ENCODE data around the gene MS4A1. TPM values are rescaled to one million over a fixed set of nuclear protein-coding genes. Genes with fewer than 3 reads are reported as not detected.
A peak's percentile ranks its signal among the peaks of the same experiment; 100 is the strongest.

Gene MS4A1
- total RNA-seq, 1 experiment from 2014 or later: 0.25 TPM

- ChIA-PET RAD21 (ENCODE audit: low non-redundant PET in 1 of 2, low total read pairs in 2 of 2, uncharacterized antibody in 2 of 2, unreplicated experiment in 2 of 2) (no interaction called here), CTCF (no interaction called here), POLR2A (no interaction called here)
- no peak overlapping the region for H3K4me2 ChIP-seq (ENCODE audit: low read length)
- no peaks in the 10 kb centered on the region for H3K9me3 ChIP-seq (ENCODE audit: control insufficient read depth in 1 of 2, insufficient read depth in 1 of 2, low read depth in 1 of 2, low read length in 2 of 2)
- H2AFZ ChIP-seq (ENCODE audit: low read depth, low read length, poor library complexity, severe bottlenecking): no peak overlapping the region
- no peak for ATAC-seq
- no peaks in the 10 kb centered on the region for H4K20me1 ChIP-seq (ENCODE audit: insufficient read depth)
- intact Hi-C loops (cut with micrococcal nuclease): no loop called here
- H3K9ac ChIP-seq (ENCODE audit: low read length): no peak overlapping the region
- no peaks in the 10 kb centered on the region for H3K4me1 ChIP-seq (ENCODE audit: control insufficient read depth in 1 of 2, insufficient read depth in 2 of 2, low read length in 2 of 2)
- no peaks in the 10 kb centered on the region for H3K27me3 ChIP-seq (ENCODE audit: insufficient read depth, low read length)
- no TSS peak for BruUV-seq (replicated peaks)
- H3K36me3 ChIP-seq (ENCODE audit: control insufficient read depth in 1 of 2, insufficient read depth in 2 of 2, low read length in 2 of 2): no peaks in the 10 kb centered on the region
- H3K27ac ChIP-seq (ENCODE audit: low read depth, low read length): no peak overlapping the region
- no peak for DNase-seq (ENCODE audit: low read depth, low spot score)
- no peak overlapping the region for H3K4me3 ChIP-seq (replicated peaks in 1 of 2; ENCODE audit: low read depth in 1 of 2, low read length in 2 of 2)
- no peaks in the 10 kb centered on the region for H3K9me2 ChIP-seq (ENCODE audit: insufficient read depth)
- no peak for TF ChIP-seq ZFX (IDR thresholded peaks at IDR 0.05)
- TF ChIP-seq ZNF274 (IDR thresholded peaks at IDR 0.05; ENCODE audit: low read depth, low read length): no peak
- no peak for TF ChIP-seq TCF7L2 (IDR thresholded peaks at IDR 0.05; ENCODE audit: borderline replicate concordance, extremely low read depth, insufficient read depth, insufficient read length)
- TF ChIP-seq REST (IDR thresholded peaks at IDR 0.05; ENCODE audit: low read depth): no peak
- no peak for TF ChIP-seq POLR2AphosphoS5 (IDR thresholded peaks at IDR 0.05; ENCODE audit: low read depth, low read length)
- no peak for TF ChIP-seq EZH2 (IDR thresholded peaks at IDR 0.05)
- no peak for TF ChIP-seq SRF (IDR thresholded peaks at IDR 0.05; ENCODE audit: low read depth)
- TF ChIP-seq CTCF (IDR thresholded peaks at IDR 0.05 in 2 of 3, conservative IDR thresholded peaks at IDR 0.05 in 1 of 3; ENCODE audit: borderline replicate concordance in 1 of 3, insufficient read depth in 1 of 3, low read depth in 2 of 3, low read length in 2 of 3): peak in 2 of 3 experiments; percentile 22 to 46; a peak in 3 of 6 replicates
- TF ChIP-seq CEBPB (IDR thresholded peaks at IDR 0.05; ENCODE audit: low read depth): no peak
- TF ChIP-seq POLR2A (IDR thresholded peaks at IDR 0.05; ENCODE audit: borderline replicate concordance, extremely low read depth, insufficient read depth, insufficient read length): no peak
- no peak for TF ChIP-seq ZBTB33 (IDR thresholded peaks at IDR 0.05; ENCODE audit: extremely low read depth, insufficient replicate concordance, low read length)
- TF ChIP-seq YY1 (IDR thresholded peaks at IDR 0.05; ENCODE audit: extremely low read depth, insufficient replicate concordance, low read depth, low read length): no peak
- peak; percentile 12; the same call in 1 of the 2 replicates for TF ChIP-seq RAD21 (IDR thresholded peaks at IDR 0.05; ENCODE audit: low read depth)
- no peak for TF ChIP-seq JUND (IDR thresholded peaks at IDR 0.05)
- no peak for TF ChIP-seq ELF1 (IDR thresholded peaks at IDR 0.05; ENCODE audit: borderline replicate concordance, low read depth)
- H3K79me2 ChIP-seq (ENCODE audit: insufficient read depth, low read length): no peaks in the 10 kb centered on the region
These were observed 14.1 kb downstream of the MS4A1 start for GRCh38 chr11:60469723-60470122.

Data from HCT116 (cell line).